ENCODE results near the gene ATP6V1B1. TPM values are rescaled to one million over a fixed set of nuclear protein-coding genes. Genes with fewer than 3 reads are reported as not detected.

The ATP6V1B1 gene
- total and polyA plus RNA-seq, 2 experiments from 2014 or later: not detected

- peaks cover 5% of the 10 kb centered on the region for H3K4me1 ChIP-seq (ENCODE audit: insufficient read depth)
- H3K4me2 ChIP-seq: no peak overlapping the region
- Mint-ChIP-seq H3K9me3 (no peaks in the 10 kb centered on the region; the same call in 2 of the 3 replicates), H3K27me3 (ENCODE audit: insufficient read depth, low read depth, poor library complexity) (peaks cover 9% of the 10 kb centered on the region), H3K4me1 (peaks cover 16% of the 10 kb centered on the region), H3K4me3 (no peak overlapping the region), H3K36me3 (ENCODE audit: low read depth) (peaks cover 20% of the 10 kb centered on the region), H3K27ac (no peak overlapping the region)
- DNase-seq (ENCODE audit: low spot score): no peak
- no peaks in the 10 kb centered on the region for H3K9me2 ChIP-seq (ENCODE audit: insufficient read depth)
- no peak for ATAC-seq
- H3K79me2 ChIP-seq (replicated peaks; ENCODE audit: insufficient read depth): peaks cover 17% of the 10 kb centered on the region
- H2AFZ ChIP-seq: no peak overlapping the region
- no peaks in the 10 kb centered on the region for H3F3A ChIP-seq (replicated peaks; ENCODE audit: low read depth)
- no peak overlapping the region for H3K27ac ChIP-seq (ENCODE audit: low read depth)
- peaks cover 18% of the 10 kb centered on the region for H4K20me1 ChIP-seq (replicated peaks; ENCODE audit: insufficient read depth)
- TF ChIP-seq JUNB (IDR thresholded peaks at IDR 0.05; ENCODE audit: unreplicated experiment) (no peak), EZH2phosphoT487 (IDR thresholded peaks at IDR 0.05; ENCODE audit: unreplicated experiment) (no peak), ZNF462 (CRISPR knock-in tag; IDR thresholded peaks at IDR 0.05) (no peak), REST (IDR thresholded peaks at IDR 0.05; ENCODE audit: unreplicated experiment) (no peak), EZH2 (IDR thresholded peaks at IDR 0.05; ENCODE audit: low read depth, unreplicated experiment) (no peak), POLR2AphosphoS5 (IDR thresholded peaks at IDR 0.05; ENCODE audit: low read depth) (no peak), NANOG (IDR thresholded peaks at IDR 0.05; ENCODE audit: borderline replicate concordance) (no peak), CREB1 (CRISPR knock-in tag; IDR thresholded peaks at IDR 0.05; ENCODE audit: low read depth) (no peak), ZNF331 (CRISPR knock-in tag; IDR thresholded peaks at IDR 0.05; ENCODE audit: low read depth) (no peak), ZNF114 (CRISPR knock-in tag; IDR thresholded peaks at IDR 0.05) (no peak), STAT1 (IDR thresholded peaks at IDR 0.05; ENCODE audit: unreplicated experiment) (no peak), ETS1 (IDR thresholded peaks at IDR 0.05) (no peak), CTCF (conservative IDR thresholded peaks at IDR 0.05; ENCODE audit: low read depth in 2 of 2) (no peak)
- no peak overlapping the region for H3K4me3 ChIP-seq
- no peaks in the 10 kb centered on the region for H3K27me3 ChIP-seq (ENCODE audit: insufficient read depth)
- no peaks in the 10 kb centered on the region for H3K36me3 ChIP-seq (ENCODE audit: insufficient read depth)
Measured at GRCh38 chr2:70991142-70991541, 55.4 kb downstream of the ATP6V1B1 start.
